Measurements from ENCODE around the gene FOXD3. TPM values are rescaled to one million over a fixed set of nuclear protein-coding genes. Genes with fewer than 3 reads are reported as not detected.
"Not testable (repeated sequence)": the region's sequence is repeated elsewhere in the genome, so short reads cannot be mapped to it uniquely, and the experiment has no call there.

The FOXD3 gene
- total RNA-seq, 1 donor from 2014 or later = not detected

DNA sequence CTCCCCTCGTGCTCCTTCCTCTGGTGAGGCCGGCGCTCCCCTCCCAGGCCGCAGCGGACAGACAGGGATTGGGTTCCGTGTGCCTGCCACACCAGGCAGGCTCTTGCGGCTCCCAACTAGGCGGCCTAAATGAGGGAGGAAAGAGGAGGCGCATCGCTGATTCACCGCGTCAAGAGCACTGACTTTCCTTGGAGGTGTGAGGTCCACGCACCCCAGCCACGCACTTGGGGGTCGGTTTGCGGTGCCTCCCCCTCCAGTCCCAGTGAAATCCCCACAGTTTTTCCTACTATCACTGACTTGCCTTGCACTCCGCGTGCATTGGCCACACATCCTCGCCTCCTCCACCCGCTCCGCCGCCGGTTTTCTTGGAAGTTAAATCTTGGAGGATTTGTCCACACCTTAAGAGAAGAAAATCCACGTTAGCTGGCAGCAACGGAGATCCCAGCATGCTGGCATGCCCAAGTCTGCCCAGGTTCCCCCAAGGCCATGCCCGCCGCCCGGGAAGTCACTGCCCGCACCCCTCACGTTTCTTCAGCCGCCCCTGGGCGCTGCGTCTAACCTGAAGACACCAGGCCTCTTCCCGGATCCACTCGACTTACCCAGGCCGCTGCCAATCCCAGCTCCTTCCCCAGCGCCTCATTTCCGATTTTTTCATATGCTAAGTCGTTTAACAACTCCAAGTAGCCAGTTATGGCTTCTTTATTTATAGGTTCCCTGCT lies 1.1 kb upstream of the FOXD3 start:
- DNase-seq (ENCODE audit: low read depth in 2 of 2) = no peak

DNA sequence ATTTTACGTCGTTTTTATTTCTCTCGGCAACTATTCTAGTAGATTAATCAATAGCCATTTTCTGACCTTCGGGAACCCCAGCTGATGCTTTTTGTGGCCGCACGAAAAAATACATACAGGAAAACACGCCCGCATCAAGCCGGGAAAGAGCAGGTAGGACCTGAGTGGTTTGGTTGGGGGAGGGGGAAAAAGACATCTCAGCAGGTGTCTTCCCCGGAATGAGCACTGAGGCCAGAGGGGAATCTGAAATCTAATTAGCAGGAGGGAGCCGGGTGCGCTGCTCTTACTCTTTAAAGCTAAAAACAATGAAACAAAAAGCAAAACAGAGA lies 618 bp upstream of the FOXD3 start:
- no peak for DNase-seq (ENCODE audit: low read depth in 2 of 2)

DNA sequence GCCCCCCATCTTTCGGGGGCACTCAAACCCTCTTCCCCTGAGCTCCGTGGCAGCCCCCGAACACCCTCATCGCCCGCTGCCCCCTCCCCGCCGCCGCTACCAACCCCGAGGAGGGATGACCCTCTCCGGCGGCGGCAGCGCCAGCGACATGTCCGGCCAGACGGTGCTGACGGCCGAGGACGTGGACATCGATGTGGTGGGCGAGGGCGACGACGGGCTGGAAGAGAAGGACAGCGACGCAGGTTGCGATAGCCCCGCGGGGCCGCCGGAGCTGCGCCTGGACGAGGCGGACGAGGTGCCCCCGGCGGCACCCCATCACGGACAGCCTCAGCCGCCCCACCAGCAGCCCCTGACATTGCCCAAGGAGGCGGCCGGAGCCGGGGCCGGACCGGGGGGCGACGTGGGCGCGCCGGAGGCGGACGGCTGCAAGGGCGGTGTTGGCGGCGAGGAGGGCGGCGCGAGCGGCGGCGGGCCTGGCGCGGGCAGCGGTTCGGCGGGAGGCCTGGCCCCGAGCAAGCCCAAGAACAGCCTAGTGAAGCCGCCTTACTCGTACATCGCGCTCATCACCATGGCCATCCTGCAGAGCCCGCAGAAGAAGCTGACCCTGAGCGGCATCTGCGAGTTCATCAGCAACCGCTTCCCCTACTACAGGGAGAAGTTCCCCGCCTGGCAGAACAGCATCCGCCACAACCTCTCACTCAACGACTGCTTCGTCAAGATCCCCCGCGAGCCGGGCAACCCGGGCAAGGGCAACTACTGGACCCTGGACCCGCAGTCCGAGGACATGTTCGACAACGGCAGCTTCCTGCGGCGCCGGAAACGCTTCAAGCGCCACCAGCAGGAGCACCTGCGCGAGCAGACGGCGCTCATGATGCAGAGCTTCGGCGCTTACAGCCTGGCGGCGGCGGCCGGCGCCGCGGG lies 837 bp downstream of the FOXD3 start:
- DNase-seq (ENCODE audit: low read depth in 2 of 2) = peak in 1 of 2 donors; percentile 24

DNA sequence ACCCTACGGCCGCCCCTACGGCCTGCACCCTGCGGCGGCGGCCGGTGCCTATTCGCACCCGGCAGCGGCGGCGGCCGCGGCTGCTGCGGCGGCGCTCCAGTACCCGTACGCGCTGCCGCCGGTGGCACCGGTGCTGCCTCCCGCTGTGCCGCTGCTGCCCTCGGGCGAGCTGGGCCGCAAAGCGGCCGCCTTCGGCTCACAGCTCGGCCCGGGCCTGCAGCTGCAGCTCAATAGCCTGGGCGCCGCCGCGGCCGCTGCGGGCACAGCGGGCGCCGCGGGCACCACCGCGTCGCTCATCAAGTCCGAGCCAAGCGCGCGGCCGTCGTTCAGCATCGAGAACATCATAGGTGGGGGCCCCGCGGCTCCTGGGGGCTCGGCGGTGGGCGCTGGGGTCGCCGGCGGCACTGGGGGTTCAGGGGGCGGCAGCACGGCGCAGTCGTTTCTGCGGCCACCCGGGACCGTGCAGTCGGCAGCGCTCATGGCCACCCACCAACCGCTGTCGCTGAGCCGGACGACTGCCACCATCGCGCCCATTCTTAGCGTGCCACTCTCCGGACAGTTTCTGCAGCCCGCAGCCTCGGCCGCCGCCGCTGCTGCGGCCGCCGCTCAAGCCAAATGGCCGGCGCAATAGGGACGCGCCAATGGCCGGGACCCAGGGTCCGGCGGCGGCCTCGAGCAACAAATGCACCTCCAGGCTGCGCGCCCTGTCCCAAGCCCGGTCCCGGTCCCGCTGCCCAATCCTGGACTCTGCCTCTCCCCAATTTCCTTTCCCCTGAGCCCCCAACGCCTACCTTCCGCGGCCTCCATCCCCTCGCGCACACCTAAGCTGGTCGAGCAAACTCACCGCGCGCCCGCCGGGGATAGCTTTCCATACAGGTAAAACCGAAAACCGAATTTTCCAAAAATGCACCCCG lies 1.8 kb downstream of the FOXD3 start:
- DNase-seq (ENCODE audit: low read depth in 2 of 2) = no peak

DNA sequence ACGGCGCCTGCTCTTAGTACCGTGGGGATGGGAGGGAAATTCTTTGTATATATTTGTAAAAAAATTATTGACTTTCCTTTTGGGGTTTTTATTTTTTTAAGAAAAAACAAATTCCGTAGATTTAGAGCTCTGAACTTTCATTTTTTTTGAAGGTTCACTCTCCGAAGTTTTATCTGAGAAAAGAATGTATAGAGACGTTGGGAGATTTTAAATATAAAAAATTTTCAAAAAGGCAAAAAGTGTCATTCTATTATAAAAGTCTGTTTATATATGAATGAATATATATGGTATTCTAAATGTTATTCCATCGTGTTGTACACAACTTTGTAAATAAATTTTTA lies 2.4 kb downstream of the FOXD3 start:
- DNase-seq (ENCODE audit: low read depth in 2 of 2) = no peak

DNA sequence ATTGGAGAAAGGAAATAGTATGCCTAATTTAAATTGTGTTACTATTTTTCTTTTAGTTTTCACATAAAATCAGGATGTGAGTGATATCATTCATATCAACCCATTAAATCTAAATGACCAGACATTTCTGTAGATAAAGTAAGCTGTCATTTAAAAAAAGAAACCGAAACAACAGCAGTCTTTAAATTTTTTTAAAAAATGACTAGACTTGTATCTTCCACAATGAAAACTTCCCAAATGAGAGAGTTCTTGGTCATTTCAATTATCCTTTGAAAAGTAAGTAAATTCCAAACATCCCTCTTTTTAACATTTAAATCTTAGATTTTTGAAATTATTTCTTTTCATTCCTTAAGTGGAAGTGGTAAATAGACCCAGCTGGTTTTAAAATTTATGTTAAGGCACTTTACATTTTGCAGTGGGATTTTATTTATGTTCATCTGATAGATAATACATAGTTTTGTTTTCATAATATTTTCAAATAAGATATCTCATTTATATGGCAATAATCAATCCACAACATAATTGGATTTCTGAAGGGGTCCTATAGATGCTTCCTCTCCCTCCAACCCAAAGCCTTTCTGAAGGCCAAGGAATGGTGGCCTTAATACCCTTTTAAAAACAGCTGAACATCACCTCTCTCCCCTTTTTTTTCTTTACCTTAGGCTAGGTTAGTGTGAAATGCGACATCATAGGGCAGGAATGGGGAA lies 3.1 kb downstream of the FOXD3 start:
- no peak for DNase-seq (ENCODE audit: low read depth in 2 of 2)

DNA sequence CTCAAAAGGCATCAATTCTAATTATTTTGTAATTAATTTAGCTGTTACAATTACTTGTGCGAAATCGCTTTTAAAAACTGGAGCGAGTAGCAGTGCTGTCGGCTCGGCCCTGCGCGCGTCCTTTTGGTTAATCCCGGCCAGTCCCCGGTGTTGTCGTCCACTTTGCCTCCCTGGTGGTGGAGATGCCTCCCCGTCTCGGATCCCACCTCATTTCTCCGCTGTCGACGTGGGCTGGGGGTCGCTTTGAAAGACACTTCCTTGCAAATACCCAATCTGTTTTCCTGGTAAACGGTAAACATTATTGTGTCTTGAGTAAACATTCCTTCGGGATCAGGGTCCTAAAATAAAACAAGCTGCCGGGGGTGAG lies 3.7 kb downstream of the FOXD3 start:
- no peak for DNase-seq (ENCODE audit: low read depth in 2 of 2)

DNA sequence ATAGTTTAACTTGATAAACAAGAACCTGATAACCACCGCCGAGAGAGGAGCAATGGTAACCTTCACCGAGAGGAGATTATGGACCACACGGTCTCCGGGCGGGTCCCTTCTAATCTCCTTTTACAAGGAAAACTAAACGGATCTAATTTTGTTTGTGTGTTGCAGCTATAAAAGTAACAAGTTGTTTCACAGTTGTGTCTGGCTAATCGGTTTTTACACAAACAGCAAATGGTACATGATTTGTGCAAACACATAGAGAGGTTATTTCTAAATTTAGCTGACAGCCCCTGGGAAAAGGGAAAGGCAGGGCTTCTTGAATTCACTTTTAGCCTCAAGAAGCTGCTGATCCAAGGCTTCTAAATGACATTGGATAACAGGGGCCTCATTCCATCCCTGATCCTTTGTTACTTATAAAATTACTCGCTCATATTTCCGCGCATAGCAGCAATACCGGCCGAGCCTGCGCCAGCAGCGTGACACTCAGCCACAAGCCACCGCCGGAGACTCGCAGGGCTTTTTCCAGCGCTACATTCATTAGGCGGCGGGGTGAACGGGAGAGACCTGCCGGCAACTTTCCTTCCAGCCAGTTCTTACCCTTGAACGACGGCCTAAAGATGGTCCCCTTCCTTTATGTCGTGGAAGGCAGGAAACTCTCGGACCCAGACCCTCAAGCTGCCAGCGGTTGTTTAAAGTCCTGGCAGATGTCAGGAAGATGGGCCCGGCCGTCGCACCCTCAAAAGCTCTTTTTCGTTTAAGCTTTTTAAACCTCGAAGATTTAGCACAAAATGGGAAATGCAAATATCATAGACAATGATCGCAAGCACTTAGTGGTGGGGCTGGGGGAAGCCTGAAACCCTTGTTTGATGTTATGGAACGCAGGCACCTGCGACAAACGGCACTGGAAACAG lies 4.4 kb downstream of the FOXD3 start:
- DNase-seq (ENCODE audit: low read depth in 2 of 2) = no peak

DNA sequence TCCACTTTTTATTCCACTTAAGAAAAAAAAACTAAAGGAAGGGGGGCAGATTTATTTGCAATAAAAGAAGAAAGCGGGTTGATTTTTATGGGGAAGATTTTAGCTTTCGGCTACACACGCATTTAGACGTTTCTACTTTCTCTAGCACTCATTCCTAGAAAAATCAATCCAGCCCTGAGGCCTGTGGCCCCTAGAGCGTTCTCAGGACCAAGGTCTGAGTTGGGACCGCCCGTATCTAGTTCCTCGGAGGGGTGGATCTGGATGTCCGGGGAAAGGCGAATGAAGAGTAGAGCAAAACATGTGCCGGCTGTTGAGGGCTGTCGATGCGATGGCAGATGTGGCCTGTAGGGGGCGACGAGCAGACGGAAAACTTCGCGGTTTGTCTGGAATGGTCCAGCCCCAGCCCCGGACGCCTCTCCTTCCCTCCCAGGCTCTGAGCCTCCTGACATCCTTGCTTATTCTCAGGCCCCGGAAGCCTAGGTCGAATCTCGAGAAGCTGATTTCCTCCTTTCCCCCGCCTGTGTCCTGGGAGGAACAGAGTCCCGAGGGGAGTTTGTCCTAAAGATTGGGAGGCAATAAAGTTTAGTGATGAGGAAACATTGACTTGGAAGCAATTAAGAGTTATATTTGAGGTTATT lies 5.2 kb downstream of the FOXD3 start:
- DNase-seq (ENCODE audit: low read depth in 2 of 2) = peak; percentile 64 to 69

DNA sequence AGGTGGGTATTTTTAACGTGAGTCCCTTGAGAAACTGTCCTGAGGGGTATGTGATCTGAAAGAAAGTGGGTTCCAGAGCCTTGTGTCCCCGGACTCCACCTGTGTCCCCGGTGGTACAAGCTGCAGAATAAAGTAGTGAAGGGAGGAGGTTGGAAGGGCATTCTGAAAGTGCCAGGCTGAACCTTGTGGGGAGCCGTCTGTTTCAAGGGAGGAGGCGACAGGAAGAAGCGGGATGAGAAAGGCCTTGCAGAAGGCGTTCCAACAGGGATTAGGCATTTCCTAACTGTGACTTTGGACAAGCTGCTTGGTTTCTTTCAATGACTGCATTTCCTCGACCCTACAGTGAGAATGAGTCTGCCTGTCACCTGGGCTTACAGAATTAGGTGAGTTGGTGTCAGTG lies 5.8 kb downstream of the FOXD3 start:
- no peak for DNase-seq (ENCODE audit: low read depth in 2 of 2)

DNA sequence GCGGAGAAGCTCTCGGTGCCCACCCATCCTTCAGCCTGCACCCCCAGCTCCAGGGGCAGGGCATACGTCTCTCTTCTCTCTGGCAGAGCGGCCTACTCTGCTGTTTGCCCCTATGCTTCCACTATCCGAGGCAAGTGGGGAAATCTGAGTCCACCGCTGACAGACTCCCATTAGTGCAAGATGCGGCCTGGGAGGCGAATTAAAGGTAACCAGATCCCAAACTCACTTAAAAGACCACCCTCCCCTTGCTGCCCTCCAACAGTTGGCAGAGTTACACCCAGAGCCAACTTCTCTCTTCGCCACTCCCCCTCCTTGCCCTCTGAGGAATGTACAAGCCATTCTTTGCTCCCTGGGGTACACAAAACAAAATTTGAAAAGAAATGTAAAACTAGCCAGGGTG lies 6.4 kb downstream of the FOXD3 start:
- DNase-seq (ENCODE audit: low read depth in 2 of 2) = no peak

DNA sequence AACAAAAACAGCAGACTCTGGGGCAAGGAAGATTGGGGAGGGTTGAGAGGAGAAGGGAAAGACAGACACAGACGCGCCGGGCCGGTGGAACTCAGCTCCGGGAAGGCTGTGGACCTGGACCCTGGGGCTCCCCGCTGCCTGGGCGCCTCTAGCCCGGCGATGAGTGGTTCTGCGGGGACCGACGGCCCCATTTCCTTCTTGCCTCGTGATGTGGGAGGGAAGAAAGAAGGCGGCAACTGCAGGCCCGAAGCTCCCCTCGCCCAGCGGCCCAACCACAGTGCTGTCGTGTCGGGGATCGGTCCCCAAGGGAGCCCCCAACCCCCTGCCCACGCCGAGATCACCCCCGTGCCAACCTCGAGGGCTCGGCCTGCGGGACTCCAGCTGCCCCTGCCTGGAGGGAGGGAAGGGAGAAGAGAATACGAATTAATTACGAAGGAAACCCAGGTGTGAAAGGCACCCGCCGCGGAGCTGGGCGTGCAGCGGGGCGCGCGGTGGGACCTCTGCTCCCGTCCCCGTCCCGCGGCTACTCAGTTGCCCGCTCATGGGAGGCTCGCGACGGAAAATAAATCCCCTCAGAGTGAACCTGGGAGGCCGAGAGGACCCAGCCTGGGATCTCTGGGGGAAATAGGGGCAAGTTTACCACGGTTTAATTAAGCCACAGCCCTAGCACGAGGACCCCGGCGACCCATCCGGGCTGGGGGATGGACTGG lies 7.4 kb downstream of the FOXD3 start:
- no peak for DNase-seq (ENCODE audit: low read depth in 2 of 2)

DNA sequence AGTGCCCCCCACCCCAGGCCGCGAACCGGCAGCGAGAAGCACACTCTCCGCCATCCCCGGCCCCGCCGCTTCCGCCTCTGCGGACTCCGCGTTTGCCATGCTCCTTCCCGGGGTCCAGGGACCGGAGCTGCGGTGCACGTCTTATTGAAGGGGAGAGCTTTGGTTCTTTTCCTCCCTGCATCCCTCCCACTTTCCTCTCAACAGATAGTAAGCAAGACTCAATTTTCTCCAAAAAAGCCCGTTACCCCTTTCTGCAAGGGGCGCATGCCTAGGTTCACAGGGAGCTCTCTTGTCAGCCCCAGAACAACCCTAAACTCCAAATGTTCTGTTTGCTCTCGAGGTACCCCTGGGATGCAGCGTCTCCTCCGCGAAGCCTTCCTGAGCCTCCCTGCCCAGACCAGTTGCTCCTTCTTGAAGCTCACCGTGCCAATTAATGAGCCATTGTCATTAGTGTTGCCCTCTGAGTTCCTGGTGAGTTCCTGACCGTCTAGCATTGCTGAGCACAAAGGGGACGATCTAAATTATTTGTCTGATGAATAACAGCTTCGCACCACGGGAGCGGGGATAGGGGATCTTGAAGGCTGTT lies 8.1 kb downstream of the FOXD3 start:
- DNase-seq (ENCODE audit: low read depth in 2 of 2) = no peak

DNA sequence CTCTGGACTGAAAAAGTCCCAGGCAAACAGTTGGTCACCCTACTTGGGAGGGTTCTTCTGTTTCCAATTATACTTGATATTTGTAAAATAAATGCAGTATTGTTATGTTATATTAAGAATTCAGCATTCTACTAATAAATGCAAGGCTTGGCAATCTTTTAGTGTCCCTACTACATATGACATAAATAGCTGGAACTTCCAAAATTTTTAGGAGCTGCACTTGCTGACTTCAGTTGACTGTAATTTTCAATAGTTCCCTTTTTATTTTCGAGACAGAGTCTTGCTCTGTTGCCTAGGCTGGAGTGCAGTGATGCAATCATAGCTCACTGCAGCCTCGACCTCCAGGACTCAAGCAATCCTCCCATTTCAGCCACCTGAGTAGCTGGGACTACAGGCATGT lies 20.0 kb downstream of the FOXD3 start:
- no peak for DNase-seq (ENCODE audit: low read depth in 2 of 2)

DNA sequence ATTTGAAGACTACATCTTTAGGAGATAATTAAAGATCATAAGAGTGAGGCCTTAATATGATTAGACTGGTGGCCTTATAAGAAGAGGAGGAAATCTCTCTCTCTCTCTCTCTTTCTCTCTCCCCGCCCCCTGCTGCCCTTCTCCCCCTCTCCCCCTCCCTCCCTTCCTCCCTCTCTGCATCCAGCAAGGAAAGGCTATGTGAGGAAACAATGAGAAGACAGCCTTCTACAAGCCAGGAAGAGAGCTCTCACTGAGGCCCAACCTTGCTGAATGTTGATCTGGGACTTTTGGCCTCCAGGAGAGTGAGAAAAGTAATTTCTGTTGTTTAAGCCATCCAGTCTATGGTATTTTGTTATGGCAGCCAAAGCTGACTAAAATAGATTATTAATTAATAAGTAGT lies 21.6 kb downstream of the FOXD3 start:
- DNase-seq (ENCODE audit: low read depth in 2 of 2) = no peak

DNA sequence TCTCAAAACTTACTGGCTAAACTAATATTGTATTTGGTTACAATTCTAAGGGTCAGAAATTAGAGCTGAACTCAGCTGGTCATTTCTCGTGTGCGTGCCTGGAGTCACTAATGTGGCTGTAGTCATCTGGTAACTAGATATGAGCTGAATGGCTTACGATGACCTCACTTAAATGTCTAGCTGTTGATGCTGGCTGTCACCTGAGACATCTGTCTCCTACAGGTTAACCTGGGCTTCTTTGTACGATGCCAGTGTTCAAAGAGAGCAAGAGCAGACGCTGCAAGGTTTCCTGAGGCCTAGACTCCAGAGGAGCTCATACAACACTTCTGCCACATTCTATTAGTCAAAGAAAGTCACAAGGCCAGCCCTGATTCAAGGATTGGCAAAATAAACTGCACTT lies 28.0 kb downstream of the FOXD3 start:
- DNase-seq (ENCODE audit: low read depth in 2 of 2) = no peak

DNA sequence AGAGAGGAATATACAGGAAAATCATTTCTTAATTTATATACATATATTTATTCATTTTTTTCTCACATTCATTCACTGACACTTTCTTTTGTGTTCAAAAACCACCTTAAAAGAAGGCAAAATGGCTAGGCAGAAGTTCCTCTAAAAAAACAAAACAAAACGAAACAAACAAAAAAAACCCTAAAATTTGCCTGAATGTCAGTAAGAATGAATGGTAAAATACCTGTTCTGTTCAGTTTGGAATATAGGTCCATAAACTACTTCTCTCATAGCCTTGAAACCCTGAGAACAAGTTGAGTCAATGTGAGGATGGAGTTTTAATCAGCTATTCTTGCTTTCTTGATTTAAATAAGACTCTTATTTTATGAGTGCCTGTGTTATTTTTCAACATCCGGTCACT lies 30.4 kb downstream of the FOXD3 start:
- no peak for DNase-seq (ENCODE audit: low read depth in 2 of 2)

DNA sequence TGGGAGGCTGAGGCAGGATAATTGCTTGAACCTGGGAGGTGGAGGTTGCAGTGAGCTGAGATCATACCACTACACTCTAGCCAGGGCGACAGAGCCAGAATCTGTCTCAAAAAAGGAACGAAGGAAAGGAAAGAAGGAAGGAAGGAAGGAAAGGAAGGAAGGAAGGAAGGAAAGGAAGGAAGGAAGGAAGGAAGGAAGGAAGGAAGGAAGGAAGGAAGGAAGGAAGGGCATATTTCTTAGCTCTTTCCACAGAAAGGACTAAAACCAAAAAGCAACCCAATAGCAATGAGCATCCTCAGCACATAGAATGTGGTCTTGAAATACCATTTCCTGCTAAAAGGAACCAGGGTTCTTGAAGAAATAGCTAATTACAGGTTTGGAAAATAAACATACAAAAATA lies 33.9 kb downstream of the FOXD3 start:
- not testable (repeated sequence) for DNase-seq (ENCODE audit: low read depth in 2 of 2)

DNA sequence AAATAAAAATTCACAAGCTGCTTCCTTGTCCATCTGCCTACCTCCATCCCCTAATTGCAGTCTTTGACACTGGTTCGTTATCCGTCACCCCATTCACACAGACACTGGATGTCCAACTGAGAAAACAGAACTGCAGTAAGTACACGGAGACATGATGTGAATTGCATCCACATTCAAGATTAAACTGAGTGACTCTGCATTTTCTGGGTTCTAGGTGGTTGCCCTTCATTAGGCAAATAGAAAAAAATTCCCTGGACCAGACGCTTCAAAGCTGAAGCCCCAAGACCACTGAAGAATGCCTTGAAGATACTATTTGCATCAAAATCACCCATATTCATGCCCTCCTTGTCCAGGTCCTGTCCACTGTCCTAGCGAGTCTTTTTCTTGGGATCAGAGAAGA lies 37.2 kb downstream of the FOXD3 start:
- no peak for DNase-seq (ENCODE audit: low read depth in 2 of 2)

Data from lung microvascular endothelial cell (primary cell).